ENCODE data around the gene TRAPPC4. TPM values are rescaled to one million over a fixed set of nuclear protein-coding genes. Genes with fewer than 3 reads are reported as not detected.

The TRAPPC4 gene
- total RNA-seq, 2 experiments from 2014 or later = 101 to 106 TPM

DNA sequence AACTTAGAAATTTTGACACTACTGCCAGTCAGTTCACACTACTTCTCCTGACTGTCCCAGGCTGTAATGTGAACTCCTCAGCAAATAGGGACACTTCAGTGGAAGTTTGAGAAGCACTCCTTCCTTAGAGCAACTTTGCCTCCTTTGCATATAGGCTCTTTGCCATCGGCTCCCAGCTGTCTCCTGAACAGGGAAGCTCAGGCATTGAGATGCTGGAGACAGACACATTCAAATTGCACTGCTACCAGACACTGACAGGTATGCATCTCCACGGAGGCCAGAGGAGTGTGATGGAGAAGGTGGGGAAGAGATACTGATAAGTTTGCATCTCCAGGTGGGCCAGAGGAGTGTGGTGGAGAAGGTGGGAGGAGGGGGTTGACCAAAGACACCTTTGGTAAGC lies 1.4 kb downstream of the TRAPPC4 start:
- ChIA-PET CTCF (interaction anchor here (1.4 to 2.4 kb wide), 2 partner anchors 10 to 36 kb away, joined by 4 to 13 read pairs; partner anchors contain the start of gene SLC37A4), POLR2A (interaction anchor here (1.0 to 4.9 kb wide), 9 partner anchors 9 to 125 kb away, joined by 3 to 94 read pairs (median 14); partner anchors contain the start of genes C2CD2L, CENATAC, DPAGT1 and HYOU1)
- Histone ChIP-seq H3K27me3 (ENCODE audit: control insufficient read depth in 1 of 2, insufficient read depth in 2 of 2, low read length in 2 of 2) (no peaks in the 10 kb centered on the region), H3K9me3 (ENCODE audit: control insufficient read depth in 1 of 2, insufficient read depth in 1 of 2, low read length in 2 of 2) (peaks cover 0 to 3% of the 10 kb centered on the region in 2 experiments), H3K4me3 (ENCODE audit: low read length) (peak overlapping the region; percentile 63), H3K27ac (ENCODE audit: low read depth in 1 of 2, low read length in 2 of 2) (peak overlapping the region in 1 of 2 donors; percentile 36), H3K4me1 (ENCODE audit: insufficient read depth, low read length) (peaks cover 63% of the 10 kb centered on the region), H3K36me3 (ENCODE audit: insufficient read depth, low read length) (peaks cover 65% of the 10 kb centered on the region)
- DNase-seq (no peak), ATAC-seq (ENCODE audit: poor library complexity) (no peak)
- peaks cover 95% of the 10 kb centered on the region for H3K36me3 Mint-ChIP-seq (ENCODE audit: low read depth)
- no peaks in the 10 kb centered on the region for H3K27me3 Mint-ChIP-seq
- intact Hi-C loops (cut with DNase I, micrococcal nuclease) = loop anchor here (2.0 to 5.0 kb wide), 3 partner anchors 47 to 177 kb away; partner anchors contain the start of genes DPAGT1 (in 2 of the 2) and VPS11 (in 2 of the 2)
- no peak for TF ChIP-seq CTCF (IDR thresholded peaks at IDR 0.05)
- H3K4me1 Mint-ChIP-seq (ENCODE audit: low read depth) = peaks cover 78% of the 10 kb centered on the region
- H3K27ac Mint-ChIP-seq = peak overlapping the region; percentile 99
- H3K4me3 Mint-ChIP-seq = peak overlapping the region; percentile 100
- H3K9me3 Mint-ChIP-seq = no peaks in the 10 kb centered on the region

DNA sequence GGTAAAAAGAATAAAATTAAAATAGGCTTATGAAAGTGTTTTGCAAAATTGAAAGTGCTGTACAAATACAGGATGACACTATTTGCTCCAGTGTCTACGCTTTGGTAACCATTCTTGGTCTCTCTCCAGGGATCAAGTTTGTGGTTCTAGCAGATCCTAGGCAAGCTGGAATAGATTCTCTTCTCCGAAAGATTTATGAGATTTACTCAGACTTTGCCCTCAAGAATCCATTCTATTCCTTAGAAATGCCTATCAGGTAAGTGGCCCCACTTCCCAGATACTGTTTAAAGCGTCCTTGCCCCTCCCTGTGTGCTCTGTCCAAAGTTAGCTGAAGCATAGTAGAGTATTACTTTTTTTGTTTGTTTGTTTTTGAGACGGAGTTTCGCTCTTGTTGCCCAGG lies 3.1 kb downstream of the TRAPPC4 start:
- DNase-seq (no peak), ATAC-seq (ENCODE audit: poor library complexity) (no peak)
- H3K4me1 ChIP-seq (ENCODE audit: insufficient read depth, low read length) = peaks cover 54% of the 10 kb centered on the region
- Mint-ChIP-seq H3K27me3 (no peaks in the 10 kb centered on the region), H3K4me1 (ENCODE audit: low read depth) (peaks cover 70% of the 10 kb centered on the region), H3K9me3 (no peaks in the 10 kb centered on the region), H3K27ac (peak overlapping the region; percentile 62), H3K36me3 (ENCODE audit: low read depth) (peaks cover 87% of the 10 kb centered on the region), H3K4me3 (peak overlapping the region; percentile 70)
- ChIA-PET POLR2A (interaction anchor here (4.8 kb wide), 1 partner anchor 8 kb away, joined by 94 read pairs; the partner anchor contains the start of gene SLC37A4), CTCF (interaction anchor here (1.0 kb wide), 1 partner anchor 44 kb away, joined by 3 read pairs; no protein-coding TSS in a partner anchor)
- no peak overlapping the region for H3K4me3 ChIP-seq (ENCODE audit: low read length)
- H3K27me3 ChIP-seq (ENCODE audit: control insufficient read depth in 1 of 2, insufficient read depth in 2 of 2, low read length in 2 of 2) = no peaks in the 10 kb centered on the region
- no peak overlapping the region for H3K27ac ChIP-seq (ENCODE audit: low read depth in 1 of 2, low read length in 2 of 2)
- H3K36me3 ChIP-seq (ENCODE audit: insufficient read depth, low read length) = peaks cover 64% of the 10 kb centered on the region
- intact Hi-C loops (cut with DNase I, micrococcal nuclease) = no loop called here
- peaks cover 0 to 3% of the 10 kb centered on the region in 2 experiments for H3K9me3 ChIP-seq (ENCODE audit: control insufficient read depth in 1 of 2, insufficient read depth in 1 of 2, low read length in 2 of 2)
- no peak for TF ChIP-seq CTCF (IDR thresholded peaks at IDR 0.05)

- H3K4me1 Mint-ChIP-seq (ENCODE audit: low read depth) = peaks cover 52% of the 10 kb centered on the region
- H3K9me3 Mint-ChIP-seq = no peaks in the 10 kb centered on the region
- no peaks in the 10 kb centered on the region for H3K27me3 Mint-ChIP-seq
- H3K27ac ChIP-seq (ENCODE audit: low read depth in 1 of 2, low read length in 2 of 2) = no peak overlapping the region
- CTCF ChIA-PET = no interaction called here
- TF ChIP-seq CTCF (IDR thresholded peaks at IDR 0.05) = no peak
- peaks cover 66% of the 10 kb centered on the region for H3K36me3 Mint-ChIP-seq (ENCODE audit: low read depth)
- POLR2A ChIA-PET = interaction anchor here (1.0 kb wide), 1 partner anchor 33 kb away, joined by 4 read pairs; the partner anchor contains the start of gene HYOU1
- ATAC-seq (ENCODE audit: poor library complexity) (no peak), DNase-seq (no peak)
- peak overlapping the region; percentile 31 for H3K4me3 Mint-ChIP-seq
- H3K4me1 ChIP-seq (ENCODE audit: insufficient read depth, low read length) = peaks cover 50% of the 10 kb centered on the region
- H3K27ac Mint-ChIP-seq = peak overlapping the region; percentile 67
- H3K27me3 ChIP-seq (ENCODE audit: control insufficient read depth in 1 of 2, insufficient read depth in 2 of 2, low read length in 2 of 2) = no peaks in the 10 kb centered on the region
- intact Hi-C loops (cut with DNase I, micrococcal nuclease) = no loop called here
- H3K4me3 ChIP-seq (ENCODE audit: low read length) = no peak overlapping the region
- peaks cover 0 to 3% of the 10 kb centered on the region in 2 experiments for H3K9me3 ChIP-seq (ENCODE audit: control insufficient read depth in 1 of 2, insufficient read depth in 1 of 2, low read length in 2 of 2)
- peaks cover 70% of the 10 kb centered on the region for H3K36me3 ChIP-seq (ENCODE audit: insufficient read depth, low read length)
Measured at GRCh38 chr11:119023741-119024140, 5.2 kb downstream of the TRAPPC4 start.
